ENCODE results near the gene RBBP8NL.

Gene RBBP8NL

DNA sequence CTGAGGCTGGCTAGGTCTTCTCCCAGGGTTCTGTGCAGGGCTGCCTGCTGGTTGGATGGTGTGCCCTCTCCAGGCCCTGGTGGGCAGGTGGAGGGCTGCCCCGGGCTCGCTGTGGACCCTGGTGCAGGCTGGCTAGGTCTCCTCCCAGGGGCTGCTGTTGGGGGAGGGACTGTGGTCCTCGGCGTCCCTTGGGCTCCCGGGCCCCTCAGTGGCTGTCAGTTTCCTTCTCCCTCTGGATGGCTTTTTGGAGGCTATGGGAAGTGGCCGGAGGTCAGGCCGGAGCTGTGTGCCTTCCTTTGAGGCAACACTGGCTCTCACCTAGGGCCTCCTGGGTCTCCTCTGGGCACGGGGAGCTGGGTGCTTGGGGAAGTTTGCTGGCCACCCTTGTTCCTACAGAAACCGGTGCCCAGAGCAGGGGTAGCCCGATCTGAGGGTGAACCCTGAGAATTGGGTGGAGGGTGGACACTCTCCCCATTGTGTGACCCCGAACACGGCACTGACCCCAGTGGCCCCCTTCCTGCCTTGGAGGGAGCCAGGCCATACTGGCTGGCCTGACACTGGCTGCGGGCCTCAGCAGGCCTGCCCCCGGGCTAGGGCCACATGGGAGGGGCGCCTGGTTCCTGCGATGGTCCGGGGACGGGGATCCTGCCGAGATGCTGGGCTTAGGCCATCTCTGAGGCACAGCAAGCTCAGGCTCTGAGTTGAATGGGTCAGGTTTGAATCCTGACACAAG lies 16.4 kb downstream of the RBBP8NL start:
- H3K36me3 ChIP-seq: no peaks in the 10 kb centered on the region
- no peak for TF ChIP-seq CTCF (IDR thresholded peaks at IDR 0.05; ENCODE audit: low read depth, low read length)
- no peaks in the 10 kb centered on the region for H3K27me3 ChIP-seq (ENCODE audit: insufficient read depth, low read depth, severe bottlenecking)
- peak overlapping the region; percentile 97 for H3K27ac ChIP-seq
- no peak overlapping the region for H3K4me3 ChIP-seq (ENCODE audit: low read depth, low read length)
- no peak for DNase-seq
- H3K9me3 ChIP-seq (ENCODE audit: severe bottlenecking): no peaks in the 10 kb centered on the region

- Histone ChIP-seq H3K4me3 (ENCODE audit: low read depth, low read length) (peak overlapping the region; percentile 20), H3K27ac (peak overlapping the region; percentile 97), H3K36me3 (peaks cover 3% of the 10 kb centered on the region), H3K27me3 (ENCODE audit: insufficient read depth, low read depth, severe bottlenecking) (no peaks in the 10 kb centered on the region), H3K9me3 (ENCODE audit: severe bottlenecking) (no peaks in the 10 kb centered on the region)
- TF ChIP-seq CTCF (IDR thresholded peaks at IDR 0.05; ENCODE audit: low read depth, low read length): peak; percentile 76
- DNase-seq: peak; percentile 85
These were observed 17.2 kb downstream of the RBBP8NL start for GRCh38 chr20:62409931-62410745.

GRCh38 chr20:62409086-62409853 lies 18.1 kb downstream of the RBBP8NL start:
- H3K9me3 ChIP-seq (ENCODE audit: severe bottlenecking): no peaks in the 10 kb centered on the region
- peak overlapping the region; percentile 97 for H3K27ac ChIP-seq
- H3K36me3 ChIP-seq: peaks cover 10% of the 10 kb centered on the region
- no peak for DNase-seq
- H3K4me3 ChIP-seq (ENCODE audit: low read depth, low read length): no peak overlapping the region
- no peaks in the 10 kb centered on the region for H3K27me3 ChIP-seq (ENCODE audit: insufficient read depth, low read depth, severe bottlenecking)
- no peak for TF ChIP-seq CTCF (IDR thresholded peaks at IDR 0.05; ENCODE audit: low read depth, low read length)

GRCh38 chr20:62408640-62409039 lies 18.7 kb downstream of the RBBP8NL start:
- Histone ChIP-seq H3K9me3 (ENCODE audit: severe bottlenecking) (no peaks in the 10 kb centered on the region), H3K36me3 (peaks cover 10% of the 10 kb centered on the region), H3K27ac (peak overlapping the region; percentile 97), H3K27me3 (ENCODE audit: insufficient read depth, low read depth, severe bottlenecking) (no peaks in the 10 kb centered on the region), H3K4me3 (ENCODE audit: low read depth, low read length) (no peak overlapping the region)
- no peak for TF ChIP-seq CTCF (IDR thresholded peaks at IDR 0.05; ENCODE audit: low read depth, low read length)
- DNase-seq: peak; percentile 44

DNA sequence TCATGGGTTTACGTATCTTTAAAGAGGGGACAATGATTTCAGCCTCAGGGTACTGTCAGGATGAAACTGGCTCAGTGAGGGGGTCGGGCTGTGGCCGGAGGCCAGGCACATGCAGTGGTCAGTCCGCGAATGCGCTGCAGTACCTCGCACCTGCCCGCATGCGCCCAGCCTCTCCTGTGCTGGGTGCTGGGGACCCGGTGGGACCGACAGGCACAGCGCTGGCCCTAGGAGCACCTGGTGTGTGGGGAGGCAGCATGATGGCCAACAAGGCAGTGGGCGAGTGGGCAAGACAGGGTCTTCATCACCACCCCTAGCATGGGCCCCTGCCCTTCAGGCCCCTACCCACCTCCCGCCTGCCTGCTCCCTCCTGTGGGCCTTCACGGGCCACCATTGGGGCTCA lies 19.3 kb downstream of the RBBP8NL start:
- TF ChIP-seq CTCF (IDR thresholded peaks at IDR 0.05; ENCODE audit: low read depth, low read length): no peak
- peak overlapping the region; percentile 97 for H3K27ac ChIP-seq

More for the DNA sequence above, 19.3 kb downstream of the RBBP8NL start:
- H3K36me3 ChIP-seq: peaks cover 16% of the 10 kb centered on the region
- peak overlapping the region; percentile 60 for H3K4me3 ChIP-seq (ENCODE audit: low read depth, low read length)
- no peak for DNase-seq
- H3K27me3 ChIP-seq (ENCODE audit: insufficient read depth, low read depth, severe bottlenecking): no peaks in the 10 kb centered on the region
- no peaks in the 10 kb centered on the region for H3K9me3 ChIP-seq (ENCODE audit: severe bottlenecking)
